ENCODE data around the gene NPAS3. TPM values are rescaled to one million over a fixed set of nuclear protein-coding genes. Genes with fewer than 3 reads are reported as not detected.

NPAS3 gene
- total and polyA plus RNA-seq, 2 of the 13 experiments (the other 11 are each of a cell fraction or from before 2014, with no cell fraction given), result not detected

DNA sequence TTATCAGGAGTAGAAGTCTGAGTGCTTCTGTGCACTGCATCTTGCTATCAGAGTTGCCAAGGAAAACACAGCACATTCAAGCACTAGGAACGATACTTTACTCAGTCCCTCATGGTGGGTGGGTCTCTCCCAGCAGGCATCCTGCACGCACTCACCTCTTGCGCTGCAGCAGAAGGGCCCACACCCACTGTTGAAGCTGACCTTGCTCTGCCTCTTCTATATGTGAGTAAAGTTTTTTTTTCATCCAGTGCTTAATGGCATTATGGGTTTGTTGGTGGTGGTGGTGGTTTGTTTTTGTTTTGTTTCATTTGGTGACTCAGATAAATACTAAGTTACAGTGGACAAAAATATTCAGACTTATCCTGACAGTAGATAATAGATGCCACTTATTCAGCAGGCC lies 663.7 kb downstream of the NPAS3 start:
- Histone ChIP-seq H3K27me3 (ENCODE audit: control insufficient read depth in 1 of 2, insufficient read depth in 2 of 2, low read length in 2 of 2) (no peaks in the 10 kb centered on the region), H3K27ac (ENCODE audit: extremely low read length, insufficient read depth, low read length) (no peak overlapping the region), H3K9me3 (ENCODE audit: low read length) (no peaks in the 10 kb centered on the region), H2AFZ (ENCODE audit: low read length) (no peak overlapping the region), H3K36me3 (replicated peaks in 1 of 2; ENCODE audit: control insufficient read depth in 1 of 2, insufficient read depth in 2 of 2, low read length in 2 of 2) (no peaks in the 10 kb centered on the region), H3K4me1 (ENCODE audit: insufficient read depth, low read length) (no peaks in the 10 kb centered on the region), H3K79me2 (ENCODE audit: insufficient read depth, low read length) (no peaks in the 10 kb centered on the region), H4K20me1 (ENCODE audit: insufficient read depth, low read length) (no peaks in the 10 kb centered on the region), H3K4me3 (replicated peaks in 1 of 3; ENCODE audit: insufficient read depth in 1 of 3, low read depth in 2 of 3, low read length in 3 of 3) (no peak overlapping the region), H3K4me2 (ENCODE audit: low read depth, low read length) (no peak overlapping the region), H3K9ac (ENCODE audit: insufficient read depth, low read depth, low read length) (no peak overlapping the region)
- no peak for DNase-seq (ENCODE audit: low spot score)
- TF ChIP-seq SETDB1 (CRISPR knock-in tag; IDR thresholded peaks at IDR 0.05; ENCODE audit: borderline replicate concordance), result no peak
- no peak for TF ChIP-seq ZNF543 (CRISPR knock-in tag; IDR thresholded peaks at IDR 0.05)
- TF ChIP-seq, protein P1, sequence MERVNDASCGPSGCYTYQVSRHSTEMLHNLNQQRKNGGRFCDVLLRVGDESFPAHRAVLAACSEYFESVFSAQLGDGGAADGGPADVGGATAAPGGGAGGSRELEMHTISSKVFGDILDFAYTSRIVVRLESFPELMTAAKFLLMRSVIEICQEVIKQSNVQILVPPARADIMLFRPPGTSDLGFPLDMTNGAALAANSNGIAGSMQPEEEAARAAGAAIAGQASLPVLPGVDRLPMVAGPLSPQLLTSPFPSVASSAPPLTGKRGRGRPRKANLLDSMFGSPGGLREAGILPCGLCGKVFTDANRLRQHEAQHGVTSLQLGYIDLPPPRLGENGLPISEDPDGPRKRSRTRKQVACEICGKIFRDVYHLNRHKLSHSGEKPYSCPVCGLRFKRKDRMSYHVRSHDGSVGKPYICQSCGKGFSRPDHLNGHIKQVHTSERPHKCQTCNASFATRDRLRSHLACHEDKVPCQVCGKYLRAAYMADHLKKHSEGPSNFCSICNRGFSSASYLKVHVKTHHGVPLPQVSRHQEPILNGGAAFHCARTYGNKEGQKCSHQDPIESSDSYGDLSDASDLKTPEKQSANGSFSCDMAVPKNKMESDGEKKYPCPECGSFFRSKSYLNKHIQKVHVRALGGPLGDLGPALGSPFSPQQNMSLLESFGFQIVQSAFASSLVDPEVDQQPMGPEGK (CRISPR knock-in tag; IDR thresholded peaks at IDR 0.05), result no peak
- TF ChIP-seq, protein P2, sequence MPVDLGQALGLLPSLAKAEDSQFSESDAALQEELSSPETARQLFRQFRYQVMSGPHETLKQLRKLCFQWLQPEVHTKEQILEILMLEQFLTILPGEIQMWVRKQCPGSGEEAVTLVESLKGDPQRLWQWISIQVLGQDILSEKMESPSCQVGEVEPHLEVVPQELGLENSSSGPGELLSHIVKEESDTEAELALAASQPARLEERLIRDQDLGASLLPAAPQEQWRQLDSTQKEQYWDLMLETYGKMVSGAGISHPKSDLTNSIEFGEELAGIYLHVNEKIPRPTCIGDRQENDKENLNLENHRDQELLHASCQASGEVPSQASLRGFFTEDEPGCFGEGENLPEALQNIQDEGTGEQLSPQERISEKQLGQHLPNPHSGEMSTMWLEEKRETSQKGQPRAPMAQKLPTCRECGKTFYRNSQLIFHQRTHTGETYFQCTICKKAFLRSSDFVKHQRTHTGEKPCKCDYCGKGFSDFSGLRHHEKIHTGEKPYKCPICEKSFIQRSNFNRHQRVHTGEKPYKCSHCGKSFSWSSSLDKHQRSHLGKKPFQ (CRISPR knock-in tag; IDR thresholded peaks at IDR 0.05; ENCODE audit: insufficient replicate concordance), result no peak
- no peak for TF ChIP-seq DMAP1 (CRISPR knock-in tag; IDR thresholded peaks at IDR 0.05)
- no peak for TF ChIP-seq TCF7L2 (IDR thresholded peaks at IDR 0.05; ENCODE audit: low read depth, low read length)
- no peak for TF ChIP-seq TOE1 (CRISPR knock-in tag; IDR thresholded peaks at IDR 0.05)
- TF ChIP-seq STAT5B (CRISPR knock-in tag; IDR thresholded peaks at IDR 0.05), result no peak
- TF ChIP-seq ZFY (CRISPR knock-in tag; IDR thresholded peaks at IDR 0.05), result no peak
- no peak for TF ChIP-seq ZHX2 (IDR thresholded peaks at IDR 0.05; ENCODE audit: low read depth)
- TF ChIP-seq ZHX2 (CRISPR knock-in tag; IDR thresholded peaks at IDR 0.05; ENCODE audit: borderline replicate concordance), result no peak
- TF ChIP-seq ZFP62 (CRISPR knock-in tag; IDR thresholded peaks at IDR 0.05), result no peak
- TF ChIP-seq GZF1 (CRISPR knock-in tag; IDR thresholded peaks at IDR 0.05), result no peak
- FAIRE-seq, result no peak
- POLR2A ChIA-PET, result no interaction called here
- in situ Hi-C loops (cut with HindIII; ENCODE audit: extremely low pct_ligation_motif_present, low pct_unique_long_range_greater_than_20kb), result no loop called here
- ATAC-seq, result no peak
- CTCF ChIA-PET (ENCODE audit: low intra/inter-chr PET ratio, low total read pairs), result no interaction called here
- intact Hi-C loops (cut with micrococcal nuclease; ENCODE audit: unreplicated experiment), result no loop called here
- BruUV-seq (replicated peaks), result no TSS peak
- WGBS (ENCODE audit: low lambda C conversion rate), result 12% methylated on average over 3 of the region's 3 CpGs

All from HepG2 (cell line).